Colonic mucosa (tissue), 4 donors: ENCODE results near the gene ZNF597. TPM values are rescaled to one million over a fixed set of nuclear protein-coding genes. Genes with fewer than 3 reads are reported as not detected.
"Not testable (repeated sequence)": the region's sequence is repeated elsewhere in the genome, so short reads cannot be mapped to it uniquely, and the experiment has no call there.

ENCODE experiments used
- DNase-seq: peaks from one replicate; pipeline ENCODE4 v3.0.0-alpha.2; 2020
- H3K27ac ChIP-seq: fragments of 200-600 bp; one replicate; pipeline ENCODE4 v1.8.0; 2021
- H3K27me3 ChIP-seq: fragments of 200-600 bp; one replicate; pipeline ENCODE4 v1.8.0; 2021
- H3K36me3 ChIP-seq: fragments of 200-600 bp; one replicate; pipeline ENCODE4 v1.8.0; 2021
- H3K4me1 ChIP-seq: fragments of 200-600 bp; one replicate; pipeline ENCODE4 v1.8.0; 2021; ENCODE audit warnings: mild to moderate bottlenecking
- H3K4me3 ChIP-seq: fragments of 200-600 bp; one replicate; pipeline ENCODE4 v1.8.0; 2021
- H3K9ac ChIP-seq, 2 donors: one replicate each; pipeline ENCODE4 v1.7.0; 2013; ENCODE audit warnings: control low read depth in 2 of 2, low read depth in 2 of 2, low read length in 2 of 2
- H3K9me3 ChIP-seq: fragments of 200-600 bp; one replicate; pipeline ENCODE4 v1.8.0; 2021
- CTCF ChIP-seq: fragments of 200-600 bp; IDR thresholded peaks from one replicate; pipeline ENCODE4 v1.8.0; 2022; ENCODE audit warnings: antibody characterized with exemption, mild to moderate bottlenecking
- intact Hi-C: fragments of 100-400 bp; cut with DNase I; formaldehyde crosslinking; loops from one replicate; pipeline ENCODE4 v1.14.1; 2022
- total RNA-seq, 2 donors: library from RNA; stranded (reverse); fragmentation: NEBNext Ultra II Directional in 1 of 2; extraction: Animal tissue kit (Norgen Biotek cat#: 25700) in 1 of 2; gene quantifications; one replicate each; pipeline ENCODE4 v1.2.1, GENCODE V29; 2021
- donor health status: healthy.
- donor health status: DM: no; HTN: no; CAD: no.
- donor health status: DM: no; HTN: no; CAD: no.

Gene ZNF597
- total RNA-seq, 2 donors from 2014 or later: 1.4 to 1.7 TPM

- no peak overlapping the region for H3K27ac ChIP-seq
- no peak for DNase-seq
Observed at GRCh38 chr16:3474136-3474779, 31.0 kb upstream of the ZNF597 start.

DNA sequence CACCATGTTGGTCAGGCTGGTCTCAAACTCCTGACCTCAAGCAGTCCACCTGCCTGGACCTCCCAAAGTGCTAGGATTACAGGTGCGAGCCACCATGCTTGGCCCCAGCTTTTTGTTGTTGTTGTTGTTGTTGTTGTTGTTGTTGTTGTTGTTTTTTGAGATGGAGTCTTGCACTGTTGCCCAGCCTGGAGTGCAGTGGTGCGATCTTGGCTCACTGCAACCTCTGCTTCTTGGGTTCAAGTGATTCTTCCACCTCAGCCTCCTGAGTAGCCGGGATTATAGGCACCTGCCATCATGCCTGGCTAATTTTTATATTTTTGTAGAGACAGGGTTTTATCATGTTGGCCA, 30.3 kb upstream of the ZNF597 start:
- H3K9ac ChIP-seq, H3K27me3 ChIP-seq, H3K36me3 ChIP-seq, H3K9me3 ChIP-seq, H3K4me3 ChIP-seq, DNase-seq, intact Hi-C loops, H3K27ac ChIP-seq: not testable (repeated sequence)
- H3K4me1 ChIP-seq: peaks cover 22% of the 10 kb centered on the region

More at GRCh38 chr16:3474136-3474779, 31.0 kb upstream of the ZNF597 start:
- Histone ChIP-seq H3K27me3 (no peaks in the 10 kb centered on the region), H3K4me1 (peaks cover 22% of the 10 kb centered on the region), H3K36me3 (no peaks in the 10 kb centered on the region), H3K9me3 (no peaks in the 10 kb centered on the region), H3K9ac (no peak overlapping the region), H3K4me3 (no peak overlapping the region)
- no peak for TF ChIP-seq CTCF
- intact Hi-C loops: no loop called here

DNA sequence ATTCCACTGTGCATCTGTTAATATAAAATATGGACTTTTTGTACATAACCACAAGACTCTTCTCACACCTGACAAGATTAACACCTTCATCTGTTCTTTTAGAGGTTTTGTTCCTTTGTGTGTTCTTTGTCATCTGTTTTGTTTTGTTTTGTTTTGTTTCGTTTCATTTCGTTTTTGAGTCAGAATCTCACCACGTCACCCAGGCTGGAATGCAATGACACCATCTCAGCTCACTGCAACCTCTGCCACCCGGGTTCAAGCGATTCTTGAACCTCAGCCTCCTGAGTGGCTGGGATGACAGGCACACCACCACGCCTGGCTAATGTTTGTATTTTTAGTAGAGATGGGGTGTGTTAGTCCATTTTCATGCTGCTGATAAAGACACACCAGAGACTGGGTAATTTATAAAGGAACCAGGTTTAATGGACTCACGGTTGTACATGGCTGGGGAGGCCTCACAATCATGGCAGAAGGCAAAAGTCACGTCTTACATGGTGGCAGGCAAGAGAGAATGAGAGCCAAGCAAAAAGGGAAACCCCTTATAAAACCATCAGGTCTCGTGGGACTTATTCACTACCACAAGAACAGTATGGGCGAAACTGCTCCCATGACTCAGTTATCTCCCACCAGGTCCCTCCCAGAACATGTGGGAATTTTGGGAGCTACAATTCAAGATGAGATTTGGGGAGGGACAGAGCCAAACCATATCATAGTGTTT, 29.7 kb upstream of the ZNF597 start:
- Histone ChIP-seq H3K9ac (no peak overlapping the region), H3K4me1 (peaks cover 19% of the 10 kb centered on the region), H3K4me3 (no peak overlapping the region), H3K36me3 (no peaks in the 10 kb centered on the region), H3K9me3 (no peaks in the 10 kb centered on the region), H3K27me3 (no peaks in the 10 kb centered on the region), H3K27ac (no peak overlapping the region)
- no peak for DNase-seq
- intact Hi-C loops: no loop called here
- no peak for TF ChIP-seq CTCF

DNA sequence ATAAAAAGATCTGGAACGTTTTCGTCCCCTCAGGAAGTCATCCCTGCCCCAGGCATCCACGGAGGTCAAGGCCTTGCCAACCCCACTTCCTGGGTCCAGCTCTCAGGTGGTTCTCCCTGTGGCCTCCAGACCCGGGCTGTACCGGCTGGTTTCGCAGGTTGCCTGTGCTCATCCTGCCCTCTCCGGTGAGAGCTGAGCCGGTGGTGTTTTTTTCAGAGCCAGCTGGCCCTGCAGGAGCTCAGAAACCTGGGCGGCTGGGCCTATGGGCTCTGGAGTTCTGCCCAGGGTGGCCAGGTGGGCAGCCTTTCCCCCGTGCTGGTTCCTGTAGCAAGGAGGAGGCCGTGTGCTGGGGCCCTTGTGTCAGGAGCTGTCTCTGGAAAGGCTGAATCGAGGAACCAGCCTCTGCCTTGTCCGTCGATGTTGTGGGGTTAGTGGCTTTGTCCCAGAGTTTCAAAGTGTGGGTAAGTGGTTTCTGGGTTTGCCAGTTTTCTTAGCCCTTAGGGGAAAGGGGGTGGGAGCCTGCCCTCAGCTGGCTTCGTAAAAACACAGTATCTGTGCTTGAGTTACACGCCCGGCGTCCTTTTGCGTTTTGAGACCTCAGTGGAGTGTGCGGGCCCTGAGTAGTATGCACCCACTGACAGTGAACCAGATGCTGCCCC, 28.3 kb upstream of the ZNF597 start:
- Histone ChIP-seq H3K27ac (no peak overlapping the region), H3K27me3 (no peaks in the 10 kb centered on the region), H3K9ac (no peak overlapping the region), H3K4me3 (no peak overlapping the region), H3K36me3 (no peaks in the 10 kb centered on the region), H3K4me1 (peaks cover 17% of the 10 kb centered on the region), H3K9me3 (no peaks in the 10 kb centered on the region)
- intact Hi-C loops: no loop called here
- no peak for TF ChIP-seq CTCF
- no peak for DNase-seq

GRCh38 chr16:3470723-3471122, 27.4 kb upstream of the ZNF597 start:
- Histone ChIP-seq H3K9me3 (no peaks in the 10 kb centered on the region), H3K36me3 (no peaks in the 10 kb centered on the region), H3K9ac (no peak overlapping the region), H3K4me3 (no peak overlapping the region), H3K27me3 (no peaks in the 10 kb centered on the region), H3K27ac (no peak overlapping the region), H3K4me1 (peaks cover 15% of the 10 kb centered on the region)
- intact Hi-C loops: no loop called here
- DNase-seq: no peak
- TF ChIP-seq CTCF: no peak

DNA sequence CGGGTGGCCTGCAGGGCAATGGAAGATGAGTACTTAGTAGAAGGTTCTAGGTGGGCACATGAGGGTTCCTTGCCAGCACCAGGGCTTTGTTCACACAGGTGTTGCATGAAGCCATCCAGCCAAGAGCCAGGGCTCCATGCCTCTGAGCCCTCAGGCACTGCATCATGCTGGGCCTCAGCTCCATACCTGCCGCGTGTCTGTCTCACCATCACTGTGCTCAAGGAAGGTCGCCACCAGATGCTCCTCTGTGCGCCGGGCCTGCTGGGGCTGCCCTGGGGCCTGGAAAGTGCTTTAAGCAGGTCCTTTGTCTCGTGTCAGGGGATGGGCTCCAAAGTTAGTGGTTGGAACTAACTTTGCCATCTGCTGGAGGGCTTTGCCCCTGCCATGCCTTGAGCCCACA, 26.4 kb upstream of the ZNF597 start:
- H3K9ac ChIP-seq: no peak overlapping the region
- H3K4me3 ChIP-seq: no peak overlapping the region
- H3K36me3 ChIP-seq: no peaks in the 10 kb centered on the region
- DNase-seq: no peak
- intact Hi-C loops: no loop called here
- no peaks in the 10 kb centered on the region for H3K9me3 ChIP-seq
- peaks cover 6% of the 10 kb centered on the region for H3K4me1 ChIP-seq
- H3K27me3 ChIP-seq: no peaks in the 10 kb centered on the region
- TF ChIP-seq CTCF: no peak
- no peak overlapping the region for H3K27ac ChIP-seq
